RWPE2 (cell line): ENCODE results near the gene ANXA3.
"Not testable (repeated sequence)": the region's sequence is repeated elsewhere in the genome, so short reads cannot be mapped to it uniquely, and the experiment has no call there.

ENCODE experiments used
- ATAC-seq: fragments of 200-7000 bp; cut with Tn5 transposase; 3 replicates; pipeline ENCODE4 v1.9.1; 2021; ENCODE audit warnings: low read depth
- DNase-seq: peaks from one replicate; pipeline ENCODE4 v3.0.0-alpha.2; 2020; ENCODE audit warnings: low spot score
- H3K27ac ChIP-seq: fragments of 450-650 bp; 2 replicates; pipeline ENCODE4 v1.5.1; 2017; ENCODE audit warnings: mild to moderate bottlenecking; ENCODE audit not compliant: poor library complexity, severe bottlenecking
- H3K27me3 ChIP-seq: fragments of 250-450 bp; sonication (Bioruptor Pico); 2 replicates; pipeline ENCODE4 v1.5.1; 2021; ENCODE audit warnings: mild to moderate bottlenecking, moderate library complexity; ENCODE audit not compliant: insufficient read depth, poor library complexity, severe bottlenecking
- H3K36me3 ChIP-seq: fragments of 250-450 bp; sonication (Bioruptor Pico); 2 replicates; pipeline ENCODE4 v1.5.1; 2020; ENCODE audit warnings: low read depth, mild to moderate bottlenecking, moderate library complexity
- H3K4me1 ChIP-seq: fragments of 250-450 bp; sonication (Bioruptor Pico); 2 replicates; pipeline ENCODE4 v1.5.1; 2021; ENCODE audit warnings: mild to moderate bottlenecking, moderate library complexity; ENCODE audit not compliant: insufficient read depth, poor library complexity, severe bottlenecking
- H3K4me3 ChIP-seq: fragments of 250-450 bp; sonication (Bioruptor Pico); 2 replicates; pipeline ENCODE4 v1.5.1; 2021; ENCODE audit warnings: mild to moderate bottlenecking, moderate library complexity; ENCODE audit not compliant: severe bottlenecking
- H3K9me3 ChIP-seq: fragments of 250-450 bp; sonication (Bioruptor Pico); 2 replicates; pipeline ENCODE4 v1.5.1; 2021; ENCODE audit warnings: mild to moderate bottlenecking, moderate library complexity; ENCODE audit not compliant: severe bottlenecking
- TF ChIP-seq, protein P1 (sequence below): fragments of 450-650 bp; IDR thresholded peaks from one replicate; pipeline ENCODE4 v1.5.1; 2017; ENCODE audit warnings: mild to moderate bottlenecking, moderate library complexity; ENCODE audit not compliant: poor library complexity, severe bottlenecking

Gene ANXA3, protein sequence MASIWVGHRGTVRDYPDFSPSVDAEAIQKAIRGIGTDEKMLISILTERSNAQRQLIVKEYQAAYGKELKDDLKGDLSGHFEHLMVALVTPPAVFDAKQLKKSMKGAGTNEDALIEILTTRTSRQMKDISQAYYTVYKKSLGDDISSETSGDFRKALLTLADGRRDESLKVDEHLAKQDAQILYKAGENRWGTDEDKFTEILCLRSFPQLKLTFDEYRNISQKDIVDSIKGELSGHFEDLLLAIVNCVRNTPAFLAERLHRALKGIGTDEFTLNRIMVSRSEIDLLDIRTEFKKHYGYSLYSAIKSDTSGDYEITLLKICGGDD

DNA sequence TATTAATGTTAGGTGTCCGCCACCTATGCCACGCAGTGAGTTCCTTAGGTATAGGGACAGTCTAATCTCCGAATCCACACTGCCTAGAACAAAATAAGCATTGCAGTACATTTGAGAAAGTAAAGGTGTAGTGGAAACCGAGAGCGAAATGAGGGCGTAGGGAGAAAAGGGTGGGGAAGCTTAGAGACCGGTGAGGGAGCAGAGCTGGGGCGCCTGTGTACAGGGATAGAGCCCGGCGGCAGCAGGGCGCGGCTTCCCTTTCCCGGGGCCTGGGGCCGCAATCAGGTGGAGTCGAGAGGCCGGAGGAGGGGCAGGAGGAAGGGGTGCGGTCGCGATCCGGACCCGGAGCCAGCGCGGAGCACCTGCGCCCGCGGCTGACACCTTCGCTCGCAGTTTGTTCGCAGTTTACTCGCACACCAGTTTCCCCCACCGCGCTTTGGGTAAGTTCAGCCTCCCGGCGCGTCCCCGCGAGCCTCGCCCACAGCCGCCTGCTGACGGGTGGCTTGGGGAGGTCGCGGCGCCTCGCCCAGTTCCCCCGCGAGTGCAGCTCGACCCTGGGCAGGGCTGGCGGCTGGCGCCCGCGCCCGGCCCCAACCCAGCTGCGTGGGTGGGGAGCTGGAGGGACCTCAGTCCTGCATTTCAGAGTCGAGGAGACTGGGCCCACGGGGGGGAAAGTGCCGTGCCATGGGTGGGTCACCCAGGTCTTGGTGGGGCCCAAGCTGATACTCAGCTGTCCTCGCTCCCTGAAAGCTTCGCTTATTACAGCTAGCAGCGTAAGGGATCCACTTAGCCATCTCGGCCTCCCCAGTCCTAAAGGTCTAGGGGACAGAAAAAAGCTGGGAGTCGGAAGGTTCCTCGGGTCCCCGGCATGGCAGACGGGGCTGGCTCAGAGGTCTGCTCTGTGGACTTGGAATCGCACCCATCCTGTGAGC lies at the start of gene ANXA3:
Gene ANXA3, plus strand, starts transcription at position 351 of the 932 bp plus-strand sequence. CDS start 2,704 bp downstream, outside the sequence.
- H3K4me3 ChIP-seq = peak within 1 kb of the TSS; percentile 87
- H3K4me1 ChIP-seq = peaks cover 32% of the 10 kb centered on the region
- DNase-seq (peak; percentile 77), ATAC-seq (peak; percentile 80)
- TF ChIP-seq, protein P1, sequence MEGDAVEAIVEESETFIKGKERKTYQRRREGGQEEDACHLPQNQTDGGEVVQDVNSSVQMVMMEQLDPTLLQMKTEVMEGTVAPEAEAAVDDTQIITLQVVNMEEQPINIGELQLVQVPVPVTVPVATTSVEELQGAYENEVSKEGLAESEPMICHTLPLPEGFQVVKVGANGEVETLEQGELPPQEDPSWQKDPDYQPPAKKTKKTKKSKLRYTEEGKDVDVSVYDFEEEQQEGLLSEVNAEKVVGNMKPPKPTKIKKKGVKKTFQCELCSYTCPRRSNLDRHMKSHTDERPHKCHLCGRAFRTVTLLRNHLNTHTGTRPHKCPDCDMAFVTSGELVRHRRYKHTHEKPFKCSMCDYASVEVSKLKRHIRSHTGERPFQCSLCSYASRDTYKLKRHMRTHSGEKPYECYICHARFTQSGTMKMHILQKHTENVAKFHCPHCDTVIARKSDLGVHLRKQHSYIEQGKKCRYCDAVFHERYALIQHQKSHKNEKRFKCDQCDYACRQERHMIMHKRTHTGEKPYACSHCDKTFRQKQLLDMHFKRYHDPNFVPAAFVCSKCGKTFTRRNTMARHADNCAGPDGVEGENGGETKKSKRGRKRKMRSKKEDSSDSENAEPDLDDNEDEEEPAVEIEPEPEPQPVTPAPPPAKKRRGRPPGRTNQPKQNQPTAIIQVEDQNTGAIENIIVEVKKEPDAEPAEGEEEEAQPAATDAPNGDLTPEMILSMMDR = no peak
- H3K27me3 ChIP-seq = no peaks in the 10 kb centered on the region
- no peaks in the 10 kb centered on the region for H3K9me3 ChIP-seq
- H3K36me3 ChIP-seq = peaks cover 42% of the 10 kb centered on the region
- H3K27ac ChIP-seq = peak within 1 kb of the TSS; percentile 99

DNA sequence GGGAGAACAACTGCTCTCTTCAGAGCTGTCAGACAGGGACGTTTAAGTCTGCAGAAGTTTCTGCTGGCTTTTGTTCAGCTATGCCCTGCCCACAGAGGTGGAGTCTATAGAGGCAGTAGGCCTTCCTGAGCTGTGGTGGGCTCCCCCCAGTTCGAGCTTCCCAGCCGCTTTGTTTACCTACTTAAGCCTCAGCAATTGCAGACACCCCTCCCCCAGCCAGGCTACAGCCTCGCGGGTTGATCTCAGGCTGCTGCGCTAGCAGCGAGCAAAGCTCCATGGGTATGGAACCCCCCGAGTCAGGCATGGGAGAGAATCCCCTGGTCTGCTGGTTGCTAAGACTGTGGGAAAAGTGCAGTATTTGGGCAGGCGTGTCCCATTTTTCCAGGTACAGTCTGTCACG lies 45.3 kb upstream of the ANXA3 start:
- not testable (repeated sequence) for H3K36me3 ChIP-seq, H3K9me3 ChIP-seq, H3K27ac ChIP-seq, ATAC-seq, H3K27me3 ChIP-seq, H3K4me1 ChIP-seq, H3K4me3 ChIP-seq, DNase-seq

DNA sequence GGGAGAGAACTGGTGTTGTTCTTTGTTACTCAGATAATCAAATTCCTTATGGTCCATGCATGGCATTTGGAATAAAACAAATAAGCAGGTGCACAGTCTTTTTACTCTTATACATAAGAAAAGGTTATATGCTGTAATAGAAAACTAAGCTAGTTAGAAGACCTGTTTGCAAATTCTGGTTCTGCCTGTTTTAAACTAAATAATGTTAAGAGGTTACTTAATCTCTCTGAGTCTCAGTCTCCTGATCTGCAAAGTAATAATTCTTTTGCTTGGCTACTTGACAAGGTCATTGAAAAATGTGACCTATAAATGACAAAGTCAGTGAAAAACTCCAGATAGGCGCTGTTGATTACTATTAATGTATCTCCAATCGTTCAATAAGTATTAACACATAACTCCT lies 42.5 kb upstream of the ANXA3 start:
- Histone ChIP-seq H3K27ac (no peak overlapping the region), H3K4me1 (no peaks in the 10 kb centered on the region), H3K4me3 (no peak overlapping the region), H3K27me3 (no peaks in the 10 kb centered on the region), H3K9me3 (no peaks in the 10 kb centered on the region), H3K36me3 (no peaks in the 10 kb centered on the region)
- TF ChIP-seq, protein P1 = no peak
- DNase-seq (no peak), ATAC-seq (no peak)

DNA sequence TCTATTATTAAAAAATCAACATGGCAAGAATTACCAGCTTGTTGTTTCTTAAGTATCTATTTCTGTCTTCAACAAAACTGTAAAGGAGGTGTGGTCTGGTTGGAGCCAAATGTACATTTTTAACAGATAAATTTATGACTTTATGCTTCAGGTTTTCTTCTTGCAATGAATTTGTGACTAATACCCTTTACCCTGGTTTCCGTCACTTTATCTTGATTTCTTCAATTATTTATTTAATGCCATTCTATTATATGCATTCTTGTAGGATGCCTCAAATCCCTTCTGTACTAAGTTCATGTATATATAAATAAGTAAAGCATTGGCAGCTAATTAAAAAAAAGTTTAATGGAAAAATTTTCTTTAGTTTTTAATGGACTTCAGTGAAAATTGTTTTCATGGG lies 41.5 kb upstream of the ANXA3 start:
- H3K4me1 ChIP-seq = no peaks in the 10 kb centered on the region
- TF ChIP-seq, protein P1 = no peak
- no peaks in the 10 kb centered on the region for H3K9me3 ChIP-seq
- ATAC-seq = no peak
- no peak overlapping the region for H3K4me3 ChIP-seq
- H3K27me3 ChIP-seq = no peaks in the 10 kb centered on the region
- H3K27ac ChIP-seq = no peak overlapping the region
- no peak for DNase-seq
- no peaks in the 10 kb centered on the region for H3K36me3 ChIP-seq

DNA sequence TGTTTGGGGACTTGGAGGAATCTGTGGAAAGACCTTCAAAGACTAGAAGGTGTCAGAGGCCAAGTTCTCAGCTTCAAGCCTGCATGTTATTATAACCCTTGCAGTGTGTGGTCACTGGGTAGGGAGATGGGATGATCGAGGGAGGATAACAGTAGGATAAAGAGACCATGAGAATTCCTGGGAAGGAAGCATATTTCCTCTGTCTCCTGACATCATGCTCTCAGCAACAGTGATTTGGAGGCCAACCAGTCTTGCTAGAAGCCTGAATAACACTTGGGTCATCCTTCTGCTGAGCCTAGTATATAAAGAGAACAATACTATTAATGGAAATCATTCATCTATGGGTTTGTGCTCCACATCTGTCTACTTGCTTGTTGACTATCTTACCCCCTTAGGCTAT lies 40.9 kb upstream of the ANXA3 start:
- Histone ChIP-seq H3K36me3 (no peaks in the 10 kb centered on the region), H3K9me3 (no peaks in the 10 kb centered on the region), H3K4me1 (no peaks in the 10 kb centered on the region), H3K4me3 (no peak overlapping the region), H3K27ac (no peak overlapping the region), H3K27me3 (no peaks in the 10 kb centered on the region)
- TF ChIP-seq, protein P1 = no peak
- ATAC-seq = no peak
- no peak for DNase-seq
